GM06990 (cell line): ENCODE results near the gene UROD.

ENCODE experiments used
- DNase-seq: peaks from one replicate; pipeline ENCODE4 v3.0.0-alpha.2; 2011; ENCODE audit not compliant: insufficient read length; ENCODE audit errors: extremely low read depth
- H3K27me3 ChIP-seq: replicated peaks from 2 replicates; pipeline ENCODE4 v1.6.0; 2011; ENCODE audit warnings: low read length; ENCODE audit not compliant: control insufficient read depth, insufficient read depth
- H3K36me3 ChIP-seq: 2 replicates; pipeline ENCODE4 v1.5.1; 2011; ENCODE audit warnings: low read length; ENCODE audit not compliant: control insufficient read depth, insufficient read depth
- H3K4me3 ChIP-seq: replicated peaks from 2 replicates; pipeline ENCODE4 v1.5.1; 2011; ENCODE audit warnings: low read depth, mild to moderate bottlenecking, control low read depth, low read length
- TF ChIP-seq, protein P1 (sequence below): IDR thresholded peaks from 2 replicates; pipeline ENCODE4 v1.5.1; 2011; ENCODE audit warnings: low read length, control low read depth, mild to moderate bottlenecking, inconsistent platforms; ENCODE audit not compliant: insufficient read depth, poor library complexity, severe bottlenecking

The UROD gene

GRCh38 chr1:45023663-45024062 lies 11.6 kb downstream of the UROD start:
- Histone ChIP-seq H3K27me3 (no peaks in the 10 kb centered on the region), H3K36me3 (no peaks in the 10 kb centered on the region), H3K4me3 (no peak overlapping the region)
- DNase-seq: no peak
- TF ChIP-seq, protein P1, sequence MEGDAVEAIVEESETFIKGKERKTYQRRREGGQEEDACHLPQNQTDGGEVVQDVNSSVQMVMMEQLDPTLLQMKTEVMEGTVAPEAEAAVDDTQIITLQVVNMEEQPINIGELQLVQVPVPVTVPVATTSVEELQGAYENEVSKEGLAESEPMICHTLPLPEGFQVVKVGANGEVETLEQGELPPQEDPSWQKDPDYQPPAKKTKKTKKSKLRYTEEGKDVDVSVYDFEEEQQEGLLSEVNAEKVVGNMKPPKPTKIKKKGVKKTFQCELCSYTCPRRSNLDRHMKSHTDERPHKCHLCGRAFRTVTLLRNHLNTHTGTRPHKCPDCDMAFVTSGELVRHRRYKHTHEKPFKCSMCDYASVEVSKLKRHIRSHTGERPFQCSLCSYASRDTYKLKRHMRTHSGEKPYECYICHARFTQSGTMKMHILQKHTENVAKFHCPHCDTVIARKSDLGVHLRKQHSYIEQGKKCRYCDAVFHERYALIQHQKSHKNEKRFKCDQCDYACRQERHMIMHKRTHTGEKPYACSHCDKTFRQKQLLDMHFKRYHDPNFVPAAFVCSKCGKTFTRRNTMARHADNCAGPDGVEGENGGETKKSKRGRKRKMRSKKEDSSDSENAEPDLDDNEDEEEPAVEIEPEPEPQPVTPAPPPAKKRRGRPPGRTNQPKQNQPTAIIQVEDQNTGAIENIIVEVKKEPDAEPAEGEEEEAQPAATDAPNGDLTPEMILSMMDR: no peak

- Histone ChIP-seq H3K36me3 (no peaks in the 10 kb centered on the region), H3K27me3 (no peaks in the 10 kb centered on the region), H3K4me3 (no peak overlapping the region)
- DNase-seq: no peak
- TF ChIP-seq, protein P1: no peak
Observed at GRCh38 chr1:45026446-45026845, 14.4 kb downstream of the UROD start.

GRCh38 chr1:45032837-45033236 lies 20.8 kb downstream of the UROD start:
- Histone ChIP-seq H3K36me3 (no peaks in the 10 kb centered on the region), H3K4me3 (no peak overlapping the region), H3K27me3 (no peaks in the 10 kb centered on the region)
- TF ChIP-seq, protein P1: no peak
- no peak for DNase-seq

GRCh38 chr1:45033356-45033755 lies 21.3 kb downstream of the UROD start:
- no peak overlapping the region for H3K4me3 ChIP-seq
- H3K27me3 ChIP-seq: no peaks in the 10 kb centered on the region
- H3K36me3 ChIP-seq: no peaks in the 10 kb centered on the region
- DNase-seq: peak; percentile 37
- TF ChIP-seq, protein P1: no peak

DNA sequence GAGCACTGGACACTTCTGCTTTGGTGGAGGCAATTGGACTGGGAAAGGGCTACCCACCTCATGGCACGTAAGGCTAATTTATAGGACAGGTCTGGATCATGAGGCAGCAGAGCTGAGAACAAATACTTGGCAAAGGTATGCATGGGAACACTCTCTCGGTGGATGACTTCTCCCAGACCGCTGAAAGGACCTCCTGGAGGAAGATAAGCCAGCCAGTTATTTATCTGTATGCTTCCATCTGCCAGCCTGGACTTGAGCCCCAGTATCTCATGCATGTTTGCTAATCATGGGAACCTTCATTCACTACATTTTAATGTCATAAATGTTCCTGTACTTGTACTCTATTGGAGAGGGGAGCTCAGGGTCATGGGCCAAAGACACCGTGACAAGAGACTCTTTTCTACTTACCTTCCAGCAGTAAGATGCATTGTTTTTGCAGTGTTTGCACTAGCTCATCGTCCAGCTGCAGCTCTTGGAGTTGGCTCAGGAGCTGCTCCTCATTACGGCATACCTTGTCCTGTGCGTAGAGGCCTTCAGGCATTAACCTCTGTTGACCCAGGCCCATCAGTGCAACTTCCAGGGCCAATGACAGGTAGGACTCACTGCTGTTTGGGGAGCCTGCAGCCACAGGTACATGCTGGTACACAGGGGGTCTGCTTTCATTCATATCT lies 23.7 kb downstream of the UROD start:
- TF ChIP-seq, protein P1: no peak
- no peaks in the 10 kb centered on the region for H3K36me3 ChIP-seq
- no peaks in the 10 kb centered on the region for H3K27me3 ChIP-seq
- DNase-seq: no peak
- H3K4me3 ChIP-seq: no peak overlapping the region

DNA sequence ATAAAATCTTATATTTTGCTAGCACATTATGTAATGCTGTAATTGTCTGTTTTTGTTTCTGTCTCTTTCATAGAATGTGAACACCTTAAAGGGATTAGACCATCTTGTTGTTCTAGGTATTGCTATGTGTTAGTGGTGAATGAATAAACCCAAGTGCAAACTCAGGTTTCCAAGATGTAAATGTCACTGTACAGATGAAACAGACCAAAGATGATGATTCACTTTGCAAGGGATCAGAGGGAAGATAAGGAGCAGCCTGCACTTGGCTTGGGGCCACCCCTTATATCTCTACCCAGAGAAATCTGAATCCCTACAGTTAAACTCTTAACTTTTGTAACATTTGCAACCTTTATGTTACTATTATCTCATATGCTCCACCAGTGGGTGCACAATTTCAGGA lies 25.4 kb downstream of the UROD start:
- Histone ChIP-seq H3K4me3 (no peak overlapping the region), H3K27me3 (no peaks in the 10 kb centered on the region), H3K36me3 (no peaks in the 10 kb centered on the region)
- DNase-seq: no peak
- TF ChIP-seq, protein P1: no peak
